GM19455 (cell line): ENCODE results near the gene ANKS4B.
"Not testable (repeated sequence)": the region's sequence is repeated elsewhere in the genome, so short reads cannot be mapped to it uniquely, and the experiment has no call there.

Source experiments
- ATAC-seq: cut with Tn5 transposase; IDR thresholded peaks from one replicate; pipeline ENCODE4 v1.9.1; 2021; ENCODE audit not compliant: unreplicated experiment

Gene ANKS4B

DNA sequence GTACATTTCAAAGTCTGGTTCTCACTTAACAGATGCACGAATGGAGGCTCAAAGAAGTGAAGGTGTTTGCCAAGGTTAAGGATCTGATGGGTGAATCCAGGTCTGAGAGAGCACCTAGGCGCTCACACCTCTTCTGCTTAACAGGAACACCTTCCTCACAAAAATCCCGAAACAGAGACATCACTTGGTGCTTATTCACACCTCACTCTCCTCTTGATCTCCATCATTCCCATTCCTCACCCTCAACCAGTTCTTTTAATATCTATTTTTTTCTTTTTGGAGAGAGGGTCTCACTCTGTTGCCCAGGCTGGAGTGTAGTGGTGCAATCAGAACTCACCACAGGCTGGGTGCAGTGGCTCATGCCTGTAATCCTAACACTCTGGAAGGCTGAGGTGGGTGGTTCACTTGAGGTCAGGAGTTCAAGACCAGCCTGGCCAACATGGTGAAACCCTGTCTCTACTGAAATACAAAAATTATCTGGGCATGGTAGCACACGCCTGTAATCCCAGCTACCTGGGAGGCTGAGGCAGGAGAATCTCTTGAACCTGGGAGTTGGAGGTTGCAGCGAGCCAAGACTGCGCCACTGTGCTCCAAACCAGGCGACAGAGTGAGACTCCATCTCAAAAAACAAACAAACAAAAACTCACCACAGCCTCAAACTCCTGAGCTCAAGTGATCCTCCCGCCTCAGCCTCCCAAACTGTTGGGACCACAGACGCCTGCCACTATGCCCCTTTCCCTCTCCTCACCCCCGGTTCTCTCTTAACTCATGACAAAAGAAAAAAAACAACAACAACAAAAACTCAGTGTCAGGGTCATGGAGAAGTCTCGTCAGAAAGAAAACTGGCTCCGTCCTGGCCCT lies 29.5 kb downstream of the ANKS4B start:
- no peak for ATAC-seq

DNA sequence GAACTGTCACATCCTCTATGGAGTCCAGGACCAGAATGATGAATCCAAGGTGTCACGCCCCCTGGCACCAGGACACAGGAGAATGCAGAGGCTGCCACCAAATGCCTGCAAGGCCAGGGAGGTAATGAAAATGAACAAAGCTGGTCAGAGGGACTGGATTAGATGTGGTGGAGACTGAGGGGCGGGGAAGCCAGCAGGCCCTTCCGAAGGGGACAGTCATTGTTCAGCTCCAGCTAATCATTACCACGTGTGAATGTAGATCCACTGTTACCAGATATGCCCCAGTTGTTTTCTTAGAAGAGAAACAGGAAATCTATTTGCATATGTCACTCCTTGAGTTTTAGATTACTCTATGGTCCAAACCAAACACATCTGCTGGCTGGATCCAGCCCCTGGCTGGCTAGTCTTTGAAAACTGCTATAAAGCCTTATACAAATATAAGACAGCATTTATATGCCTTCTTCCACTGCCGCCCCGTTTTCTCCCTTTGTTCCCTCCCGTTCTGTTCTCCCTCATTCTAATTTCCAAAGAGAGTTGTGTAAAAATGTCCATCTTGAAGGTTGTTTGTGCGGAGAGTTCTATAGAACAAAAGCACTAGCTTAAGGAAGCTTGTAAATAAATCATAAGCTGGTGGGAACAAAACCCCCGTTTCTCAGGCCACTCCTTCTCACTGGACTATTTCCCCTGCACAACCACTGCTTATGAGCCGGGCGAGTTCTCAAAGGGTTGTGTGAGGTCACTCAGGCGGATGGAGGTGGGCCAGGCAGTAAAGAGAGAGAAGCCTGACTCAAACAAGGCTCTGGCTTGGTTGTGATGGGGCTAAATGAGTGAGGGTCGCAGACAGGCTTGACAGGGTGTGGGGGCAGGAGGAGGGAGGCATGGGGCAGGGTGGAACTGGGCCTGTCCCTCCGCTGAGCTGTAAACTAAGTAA lies 30.4 kb downstream of the ANKS4B start:
- no peak for ATAC-seq

DNA sequence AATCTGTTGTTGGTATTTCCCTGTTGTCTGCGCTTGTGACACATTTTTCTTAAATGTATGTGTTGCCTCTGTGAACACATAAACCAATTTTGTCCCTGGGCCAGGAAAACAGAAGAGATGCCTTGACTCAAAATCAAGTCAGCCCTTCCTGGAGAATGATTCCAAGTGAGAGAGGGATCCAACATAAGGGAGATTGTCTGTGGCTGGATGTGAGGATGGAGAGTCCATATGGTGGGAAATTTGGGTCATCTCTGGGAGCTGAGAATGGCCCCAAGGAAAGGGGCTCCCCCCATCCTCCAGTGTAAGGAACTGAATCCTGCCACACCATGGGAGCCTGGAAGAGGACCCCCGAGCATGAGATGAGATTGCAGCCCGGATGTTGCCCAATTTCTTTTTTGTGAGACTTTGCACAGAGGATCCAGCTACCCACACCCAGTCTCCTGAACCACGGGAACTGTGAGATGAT lies 31.1 kb downstream of the ANKS4B start:
- ATAC-seq = no peak

DNA sequence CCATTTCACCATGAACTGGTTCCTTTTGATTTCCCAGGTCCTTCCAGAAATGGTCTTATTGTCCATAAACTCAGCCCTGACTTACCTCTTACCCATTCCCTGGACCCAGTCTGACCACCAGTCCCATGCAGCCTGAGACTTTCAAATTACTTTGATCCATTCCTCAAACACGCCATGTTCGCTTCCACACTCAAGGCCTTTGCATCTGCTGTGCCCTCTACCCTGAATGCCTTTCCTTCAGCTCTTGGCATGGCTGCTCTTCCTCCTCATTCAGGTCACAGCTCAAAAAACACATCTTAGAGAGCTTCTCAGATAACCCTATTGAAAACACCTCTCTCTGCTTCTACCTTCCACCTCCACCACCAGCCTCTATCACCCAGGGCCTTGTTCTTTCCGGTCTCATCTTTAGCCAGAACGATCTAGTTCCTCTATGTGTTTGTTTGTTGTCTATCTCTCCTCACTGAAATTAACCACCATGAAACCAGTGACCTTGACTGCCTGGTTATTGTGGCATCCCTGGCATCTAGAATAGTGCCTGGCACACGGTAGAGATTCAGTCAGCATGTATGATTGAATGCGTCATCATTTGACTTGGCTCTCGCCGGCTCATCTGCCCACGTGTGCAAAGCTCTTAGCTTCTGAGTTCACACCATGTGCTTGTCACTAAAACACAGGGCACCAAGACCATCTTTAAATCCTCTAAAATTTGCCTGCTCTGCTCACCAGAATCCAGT lies 31.8 kb downstream of the ANKS4B start:
- ATAC-seq = no peak

DNA sequence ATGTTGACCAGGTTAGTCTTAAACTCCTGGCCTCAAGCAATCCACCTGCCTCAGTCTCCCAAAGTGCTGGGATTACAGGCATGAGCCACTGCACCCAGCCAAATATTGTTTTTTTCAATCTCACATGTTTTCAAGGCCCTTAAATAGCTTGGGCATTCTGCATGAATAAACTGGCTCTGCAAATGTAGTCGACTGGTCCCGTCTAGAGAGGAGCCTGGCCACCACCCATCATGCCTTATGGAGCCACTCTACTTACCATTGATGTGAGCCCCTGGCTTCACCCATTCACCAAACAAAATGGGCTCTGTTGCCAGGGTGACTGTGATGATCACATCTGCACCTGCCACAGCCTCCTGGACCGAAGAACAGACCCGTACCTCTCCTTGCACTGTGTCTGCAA lies 33.8 kb downstream of the ANKS4B start:
- no peak for ATAC-seq

DNA sequence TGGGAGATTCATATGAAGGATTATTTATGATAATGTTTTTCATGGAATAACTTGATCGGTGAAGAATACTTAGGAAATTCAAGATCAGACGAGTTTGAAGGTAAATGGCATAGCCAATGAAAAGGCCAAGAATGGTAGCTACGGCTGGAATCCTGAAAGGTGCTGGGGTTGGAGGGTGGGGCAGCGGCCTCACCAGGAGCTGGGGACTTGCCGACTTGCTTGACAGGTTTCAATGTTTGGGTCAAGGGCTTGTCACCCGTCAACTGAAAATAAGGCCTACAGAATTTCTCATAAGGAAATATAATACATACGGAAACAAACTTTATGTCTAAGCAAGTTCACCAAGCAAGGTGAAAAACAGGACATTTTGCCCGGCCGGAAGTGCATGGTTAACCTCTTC lies 34.7 kb downstream of the ANKS4B start:
- no peak for ATAC-seq

DNA sequence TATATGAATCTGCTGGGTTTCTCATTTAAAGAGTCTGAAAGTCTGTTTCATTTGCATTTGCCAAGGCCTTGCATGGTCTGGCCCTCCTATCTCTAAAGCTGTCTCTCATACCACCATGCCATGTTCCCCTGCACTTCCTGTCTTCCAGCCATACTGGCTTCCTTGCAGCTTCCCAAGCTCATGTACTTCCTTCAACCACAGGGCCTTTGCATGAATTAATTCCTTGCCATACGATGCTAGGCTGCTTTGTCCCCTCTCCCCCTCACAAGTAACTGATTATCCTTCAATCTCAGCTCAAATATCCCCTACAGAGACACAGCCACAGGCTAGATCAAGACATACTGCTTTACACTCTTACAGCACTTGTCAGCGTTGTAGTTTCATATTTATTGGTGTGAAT lies 38.8 kb downstream of the ANKS4B start:
- ATAC-seq = no peak

DNA sequence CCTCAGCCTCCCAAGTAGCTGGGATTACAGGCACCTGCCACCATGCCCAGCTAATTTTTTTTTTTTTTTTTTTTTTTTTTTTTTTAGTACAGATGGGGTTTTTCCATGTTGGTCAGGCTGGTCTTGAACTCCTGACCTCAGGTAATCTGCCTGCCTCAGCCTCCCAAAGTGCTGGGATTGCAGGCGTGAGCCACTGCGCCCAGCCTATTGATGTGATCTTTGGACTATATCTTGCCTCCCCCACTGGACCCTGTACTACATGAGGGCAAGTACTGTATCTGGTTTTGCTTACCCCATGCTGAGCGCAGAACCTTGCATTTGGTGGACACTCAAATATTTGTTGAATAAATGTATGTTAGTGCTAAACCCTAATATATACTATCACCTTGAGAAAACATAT lies 39.3 kb downstream of the ANKS4B start:
- not testable (repeated sequence) for ATAC-seq

DNA sequence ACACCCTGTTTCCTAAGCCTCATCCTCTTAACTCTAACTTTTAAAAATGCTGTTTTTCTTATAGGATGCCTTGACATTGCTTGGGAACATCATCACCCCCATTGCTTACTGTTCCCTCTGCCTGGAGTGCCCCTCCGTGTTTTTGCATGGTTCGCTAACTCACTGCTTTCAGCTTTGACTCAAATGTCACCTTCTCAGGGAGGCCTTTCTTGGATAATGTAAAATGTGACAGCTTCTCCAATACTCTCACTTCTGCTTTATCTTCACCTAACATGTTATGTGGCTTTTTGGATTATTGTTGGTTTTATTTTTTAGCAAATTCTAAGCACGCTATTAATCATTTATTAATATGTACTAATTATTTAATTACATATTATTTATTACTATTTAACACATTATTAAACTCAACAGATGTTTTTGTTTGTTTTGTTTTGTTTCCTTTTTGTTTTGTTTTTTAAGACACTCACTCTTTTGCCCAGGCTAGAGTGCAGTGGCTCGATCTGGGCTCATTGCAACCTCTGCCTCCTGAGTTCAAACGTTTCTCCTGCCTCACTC lies 40.8 kb downstream of the ANKS4B start:
- ATAC-seq = no peak

DNA sequence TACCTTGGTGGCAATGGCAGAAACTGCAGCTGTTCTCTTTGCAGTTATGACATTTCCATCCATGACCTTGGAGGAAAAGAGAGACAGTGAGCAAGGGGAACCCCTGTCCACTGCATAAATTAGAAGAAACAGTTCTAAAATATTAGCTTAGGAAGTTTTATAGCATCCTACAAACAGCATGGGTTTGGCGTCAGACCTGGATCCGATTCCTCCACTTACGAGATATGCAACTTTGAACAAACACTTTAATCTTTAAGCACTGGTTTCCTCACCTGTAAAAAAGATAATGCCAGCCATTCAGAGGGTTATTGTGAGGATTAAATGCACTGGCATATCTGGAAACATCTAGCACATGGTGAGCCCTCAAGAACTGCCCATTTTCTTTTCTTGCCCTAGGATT lies 42.0 kb downstream of the ANKS4B start:
- no peak for ATAC-seq

DNA sequence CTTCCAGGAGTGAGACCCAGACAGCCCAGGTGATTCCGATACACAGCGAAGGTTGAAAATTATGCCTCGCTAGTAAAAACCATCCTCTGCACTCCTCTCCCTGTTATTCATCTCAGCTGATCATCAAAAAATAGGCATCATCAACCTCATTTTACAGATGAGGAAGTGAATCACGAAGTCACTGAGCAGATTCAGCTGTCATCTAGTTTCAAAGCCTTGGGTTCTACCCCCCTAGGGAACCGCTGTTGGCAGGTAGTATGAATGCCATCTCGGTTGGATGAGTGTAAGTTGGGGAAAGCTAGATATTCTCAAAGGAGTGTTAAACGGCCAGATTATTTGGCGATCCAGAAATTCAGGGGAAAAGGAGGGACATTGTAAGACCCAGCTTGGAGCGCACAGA lies 42.6 kb downstream of the ANKS4B start:
- ATAC-seq = no peak

DNA sequence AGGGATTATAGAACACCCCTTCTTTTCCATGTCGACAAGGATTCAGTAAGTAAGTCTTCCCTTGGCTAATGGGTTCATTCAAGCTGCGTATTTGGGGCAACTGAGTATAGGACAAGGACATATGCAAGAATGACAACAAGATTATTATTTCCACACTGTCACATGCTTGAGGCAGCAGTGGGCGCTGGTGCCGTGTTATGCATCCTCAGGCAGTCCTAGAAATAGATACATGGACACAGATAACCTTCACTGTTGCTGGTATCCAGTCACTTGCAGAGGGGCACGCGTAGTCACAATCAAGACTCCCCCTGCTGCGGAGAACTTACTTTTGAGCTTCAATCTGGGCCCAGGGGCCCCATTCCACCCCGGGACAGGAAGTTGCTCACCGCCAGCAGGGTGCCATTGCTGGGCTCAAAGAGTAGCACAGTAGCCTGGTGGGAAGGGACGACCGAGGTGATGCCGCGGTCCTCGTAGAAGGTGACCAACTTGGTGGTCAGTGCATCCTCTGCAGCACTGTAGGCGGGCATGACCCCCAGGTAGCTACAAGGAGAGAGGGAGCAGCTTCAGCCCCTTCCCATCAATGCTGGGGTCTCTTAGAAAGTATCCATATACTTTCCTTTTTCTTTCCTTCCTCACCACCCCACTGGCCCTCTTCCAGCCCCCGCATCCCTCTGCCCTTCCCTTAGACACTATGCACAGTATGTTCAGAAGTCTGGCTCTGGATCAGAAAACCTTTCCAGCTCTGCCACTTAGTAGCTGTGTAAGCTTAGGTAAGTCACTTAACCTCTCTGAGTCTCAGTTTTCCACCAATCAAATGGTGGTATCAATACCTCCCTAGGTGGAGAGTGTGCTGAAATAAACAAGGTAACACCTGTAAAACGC lies 43.8 kb downstream of the ANKS4B start:
- no peak for ATAC-seq

DNA sequence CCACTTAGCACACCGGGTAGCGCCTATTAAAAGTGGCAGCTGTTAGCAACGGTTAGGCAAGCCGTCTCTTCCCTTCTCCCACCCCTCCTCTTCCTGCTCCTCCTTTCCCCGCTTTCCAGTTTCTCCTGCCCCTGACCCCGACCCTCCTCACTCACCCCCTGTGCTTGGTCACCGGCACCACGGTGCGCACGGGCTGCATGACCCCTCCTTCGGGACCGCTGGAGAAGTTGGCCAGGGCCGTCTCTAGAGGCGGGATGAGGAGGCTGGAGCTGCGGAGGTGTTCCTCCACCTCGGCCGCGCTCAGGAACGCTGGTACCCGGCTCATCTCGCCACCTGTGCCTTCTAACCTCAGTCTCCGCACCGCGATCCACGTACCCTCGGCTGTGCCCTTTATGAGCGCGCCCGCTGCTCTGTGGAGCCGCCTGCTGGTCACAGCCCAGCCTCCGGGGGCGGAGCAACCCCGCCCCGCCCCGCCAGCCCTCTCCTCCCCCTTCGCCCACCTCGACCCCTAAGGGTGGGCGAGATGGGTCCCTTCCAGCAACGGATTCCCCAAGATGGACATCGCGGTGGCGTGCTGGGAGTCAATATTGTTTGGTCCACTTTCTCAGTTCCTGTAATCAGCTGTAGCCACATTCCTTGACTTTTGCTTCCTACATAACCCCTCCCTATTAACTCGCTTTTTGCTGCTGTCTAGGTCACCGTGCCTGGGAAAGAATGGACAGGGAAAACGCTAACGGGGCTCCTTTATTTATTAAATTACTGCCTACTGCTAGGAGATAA lies 44.6 kb downstream of the ANKS4B start, which contains the start of gene CRYM:
Gene CRYM (minus strand): TSS at position 364 of the 780 bp plus-strand sequence. CDS start 39 bp downstream, at position 325.
- ATAC-seq = no peak

DNA sequence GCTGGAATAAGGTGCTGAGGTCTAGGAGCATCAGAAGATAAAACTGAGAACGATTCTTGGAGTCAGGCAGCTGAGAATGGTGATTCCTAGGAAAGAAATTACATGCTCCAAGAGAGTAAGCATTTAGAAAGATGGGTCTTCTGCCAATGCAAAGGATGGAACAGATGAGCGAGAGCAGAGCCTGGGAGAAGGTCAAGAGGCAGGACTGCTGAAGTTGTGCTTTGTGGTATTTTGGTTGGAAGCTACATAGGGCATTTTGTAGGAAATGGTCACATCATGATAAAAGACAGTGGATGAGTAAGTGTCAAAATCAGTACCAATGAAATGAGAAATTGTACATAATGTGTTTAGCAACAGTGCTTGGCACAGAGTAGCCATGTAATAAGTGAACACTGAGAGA lies 46.0 kb downstream of the ANKS4B start:
- ATAC-seq = no peak

DNA sequence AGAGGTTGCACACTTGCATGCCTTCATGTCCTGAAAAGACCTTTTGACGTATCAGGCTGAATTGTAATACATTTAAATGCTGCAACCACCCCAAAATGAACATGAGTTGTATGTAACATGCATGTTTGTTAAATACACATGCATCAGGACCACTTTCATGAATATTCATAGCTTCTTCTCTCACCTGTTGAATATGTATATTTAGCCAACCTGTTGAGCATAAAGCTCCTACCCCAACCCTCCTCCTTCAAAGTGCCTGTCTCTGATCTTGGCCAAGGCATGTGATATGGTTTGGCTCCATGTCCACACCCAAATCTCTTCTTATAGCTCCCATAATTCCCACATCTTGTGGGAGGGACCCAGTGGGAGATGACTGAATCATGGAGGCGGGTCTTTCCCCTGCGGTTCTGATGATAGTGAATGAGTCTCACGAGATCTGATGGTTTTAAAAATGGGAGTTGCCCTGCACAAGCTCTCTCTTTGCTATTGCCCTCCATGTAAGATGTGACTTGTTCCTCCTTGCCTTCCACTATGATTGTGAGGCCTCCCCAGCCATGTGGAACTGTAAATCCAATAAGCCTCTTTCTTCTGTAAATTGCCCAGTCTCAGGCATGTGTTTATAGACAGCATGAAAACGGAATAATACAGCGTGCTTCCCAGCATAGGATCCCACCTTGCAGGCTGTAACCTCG lies 48.3 kb downstream of the ANKS4B start:
- no peak for ATAC-seq

DNA sequence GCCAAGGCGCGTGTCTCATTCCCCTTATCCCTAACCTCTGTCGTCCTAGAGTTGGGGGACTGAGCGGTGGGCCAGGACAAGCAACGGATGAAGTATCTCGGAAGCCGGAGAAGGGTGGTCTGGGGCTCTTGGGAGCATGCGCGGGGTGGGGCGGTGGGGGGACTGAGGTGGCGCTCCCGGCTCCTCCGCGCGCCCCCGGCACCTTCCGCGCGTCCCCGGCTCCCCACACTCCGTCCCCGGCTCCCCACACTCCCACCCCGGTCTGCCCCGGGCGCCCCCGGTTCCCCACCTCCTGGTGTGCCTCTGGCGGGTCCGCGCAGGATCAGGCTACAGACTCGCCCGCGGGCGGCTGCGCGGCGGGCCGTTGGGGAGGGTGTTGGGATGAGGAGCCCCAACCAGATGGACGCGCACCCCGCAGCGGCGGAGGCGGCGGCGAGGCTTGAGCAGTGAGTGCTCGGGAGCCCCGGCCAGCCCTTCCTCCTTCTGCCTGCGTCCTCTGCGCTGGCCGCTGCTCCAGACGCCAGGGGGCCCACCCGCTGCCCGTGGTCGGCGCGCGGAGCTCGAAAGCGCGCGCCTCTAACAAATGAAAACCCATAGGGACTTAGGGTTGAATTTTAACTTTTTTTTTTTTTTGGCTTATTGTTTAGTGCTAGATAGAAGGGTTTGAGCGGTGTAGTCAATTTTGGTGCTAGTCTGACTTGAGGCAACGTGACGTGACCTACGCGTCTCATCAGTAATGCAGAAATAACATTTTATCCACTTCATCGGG lies 50.2 kb downstream of the ANKS4B start:
- ATAC-seq = no peak

DNA sequence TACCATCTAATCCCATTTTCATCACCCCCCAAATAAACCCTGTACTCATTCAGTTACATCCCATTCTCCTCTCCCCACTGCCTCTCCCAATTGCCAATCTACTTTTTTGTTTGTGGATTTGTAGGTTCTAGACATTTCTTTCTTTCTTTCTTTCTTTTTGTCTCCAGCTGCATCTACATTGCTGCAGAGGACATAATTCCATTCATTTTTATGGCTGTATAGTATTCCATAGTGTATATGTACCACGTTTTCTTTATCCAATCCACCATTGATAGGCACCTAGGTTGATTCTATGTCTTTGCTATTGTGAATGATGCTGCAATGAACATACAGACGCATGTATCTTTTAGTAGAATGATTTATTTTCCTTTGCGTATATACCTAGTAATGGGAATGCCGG lies 50.9 kb downstream of the ANKS4B start:
- ATAC-seq = no peak

DNA sequence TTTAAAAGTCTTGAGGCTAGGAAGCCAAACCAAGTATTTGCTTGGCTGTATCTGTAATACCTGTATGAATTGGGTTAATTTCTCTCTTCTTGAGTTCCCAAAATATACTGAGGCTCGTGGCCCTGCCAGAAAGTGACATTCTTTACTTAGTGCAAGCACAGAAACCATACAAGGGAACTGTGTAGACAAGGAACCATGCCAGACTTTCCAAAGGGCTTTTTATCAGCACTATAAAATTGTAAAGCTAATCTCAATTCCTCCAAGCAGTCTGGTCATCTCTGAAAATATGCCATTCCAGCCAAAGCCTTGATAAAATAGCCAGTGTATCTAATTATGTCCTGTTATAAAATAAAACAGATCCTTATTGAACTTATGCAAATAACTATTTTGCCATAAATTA lies 51.8 kb downstream of the ANKS4B start:
- no peak for ATAC-seq
